H1 (cell line): ENCODE measurements around the gene SLC32A1. TPM values are rescaled to one million over a fixed set of nuclear protein-coding genes. Genes with fewer than 3 reads are reported as not detected.

Experiments used
- CTCF ChIA-PET: fragments of 300-600 bp; sonication (Branson Sonifier 250); formaldehyde crosslinking; loops from one replicate; lab custom pipeline; 2021; ENCODE audit not compliant: partially characterized antibody; lab: Charles Lee
- POLR2A ChIA-PET: fragments of 300-600 bp; sonication (Branson Sonifier 250); formaldehyde crosslinking; loops from one replicate; lab custom pipeline; 2021; ENCODE audit warnings: inconsistent platforms; ENCODE audit not compliant: partially characterized antibody; lab: Charles Lee
- DNase-seq, 2 experiments: peaks; one replicate each; pipeline versions ENCODE4 v3.0.0 to v3.0.0-alpha.2; 2010 to 2022; ENCODE audit warnings: low spot score in 2 of 2, low read depth in 1 of 2, mixed read lengths in 1 of 2
- FAIRE-seq: peaks from 2 replicates; lab custom pipeline; 2011; peaks lifted over from hg19 to GRCh38; lab: Jason Lieb, UNC
- H2AFZ ChIP-seq: 2 replicates; pipeline ENCODE4 v1.8.1; 2012; ENCODE audit warnings: low read length, inconsistent platforms
- H2AK5ac ChIP-seq: 2 replicates; pipeline ENCODE4 v1.6.1; 2013; ENCODE audit warnings: low read depth, low read length
- H2BK120ac ChIP-seq: replicated peaks from 2 replicates; pipeline ENCODE3; 2013; ENCODE audit warnings: low read depth, low read length, inconsistent platforms
- H2BK12ac ChIP-seq: 2 replicates; pipeline ENCODE4 v1.6.1; 2013; ENCODE audit warnings: low read depth, low read length
- H2BK15ac ChIP-seq: 2 replicates; pipeline ENCODE4 v1.6.1; 2013; ENCODE audit warnings: low read length
- H2BK20ac ChIP-seq: 2 replicates; pipeline ENCODE4 v1.6.1; 2013; ENCODE audit warnings: low read length
- H2BK5ac ChIP-seq: 2 replicates; pipeline ENCODE4 v1.6.1; 2013; ENCODE audit warnings: low read depth, low read length
- H3K14ac ChIP-seq: 2 replicates; pipeline ENCODE4 v1.6.1; 2013; ENCODE audit warnings: inconsistent platforms; ENCODE audit not compliant: insufficient read length
- H3K18ac ChIP-seq: 2 replicates; pipeline ENCODE4 v1.6.1; 2013; ENCODE audit warnings: low read length; ENCODE audit errors: extremely low read depth
- H3K23ac ChIP-seq: 2 replicates; pipeline ENCODE4 v1.6.1; 2013; ENCODE audit warnings: inconsistent platforms; ENCODE audit not compliant: insufficient read length
- H3K23me2 ChIP-seq: 2 replicates; pipeline ENCODE4 v1.6.1; 2013; ENCODE audit warnings: low read depth, low read length
- H3K27ac ChIP-seq: 2 replicates; pipeline ENCODE4 v1.6.1; 2011; ENCODE audit warnings: low read depth, low read length, inconsistent platforms
- H3K27me3 ChIP-seq, 4 experiments: replicated peaks in 1 of 4; 1 replicate in 1 of 4; 2 replicates in 3 of 4; pipeline versions ENCODE4 v1.6.1 to v1.8.1; 2011 to 2013; ENCODE audit warnings: low read length in 3 of 4, mild to moderate bottlenecking in 3 of 4, inconsistent platforms in 2 of 4, mixed read lengths in 2 of 4, moderate library complexity in 1 of 4; ENCODE audit not compliant: control insufficient read depth in 3 of 4, insufficient read depth in 3 of 4; ENCODE audit errors: extremely low read depth in 1 of 4
- H3K36me3 ChIP-seq, 4 experiments: 2 replicates each; pipeline versions ENCODE4 v1.6.1 to v1.8.1; 2011 to 2013; ENCODE audit warnings: mild to moderate bottlenecking in 4 of 4, low read length in 3 of 4, moderate library complexity in 2 of 4, control low read depth in 1 of 4, inconsistent platforms in 1 of 4; ENCODE audit not compliant: insufficient read depth in 4 of 4, control insufficient read depth in 2 of 4
- H3K4ac ChIP-seq: replicated peaks from 2 replicates; pipeline ENCODE3; 2013; ENCODE audit warnings: low read length, low read depth, mixed read lengths, inconsistent platforms; ENCODE audit not compliant: insufficient read length
- H3K4me1 ChIP-seq, 4 experiments: replicated peaks in 1 of 4; 1 replicate in 1 of 4; 2 replicates in 3 of 4; pipeline versions ENCODE4 v1.6.1 to v1.8.1; 2011 to 2013; ENCODE audit warnings: low read length in 3 of 4, inconsistent platforms in 2 of 4, mixed read lengths in 1 of 4; ENCODE audit not compliant: insufficient read depth in 4 of 4, control insufficient read depth in 3 of 4
- H3K4me2 ChIP-seq, 2 experiments: 2 replicates each; pipeline versions ENCODE4 v1.6.1 to v1.8.1; 2011 to 2013; ENCODE audit warnings: low read depth in 2 of 2, low read length in 2 of 2, control low read depth in 1 of 2, inconsistent platforms in 1 of 2, mild to moderate bottlenecking in 1 of 2; ENCODE audit not compliant: insufficient read depth in 1 of 2
- H3K4me3 ChIP-seq, 4 experiments: fragments of 200-600, 300-600 bp in 1 of 4; sonication (generic), shearing (Covaris generic), sonication (Bioruptor Twin) in 1 of 4; 2 replicates each; pipeline versions ENCODE4 v1.5.1 to v1.8.1; 2011 to 2016; ENCODE audit warnings: low read length in 4 of 4, low read depth in 3 of 4, control low read depth in 2 of 4, inconsistent platforms in 2 of 4, mild to moderate bottlenecking in 2 of 4, mixed read lengths in 1 of 4, moderate library complexity in 1 of 4; ENCODE audit not compliant: insufficient read depth in 2 of 4; ENCODE audit errors: extremely low read depth in 1 of 4
- H3K56ac ChIP-seq: replicated peaks from 2 replicates; pipeline ENCODE3; 2013; ENCODE audit warnings: low read depth, mild to moderate bottlenecking, mixed read lengths, low read length, inconsistent platforms; ENCODE audit not compliant: insufficient read length
- H3K79me1 ChIP-seq: 2 replicates; pipeline ENCODE4 v1.6.1; 2013; ENCODE audit warnings: low read depth, low read length, control low read depth
- H3K79me2 ChIP-seq, 2 experiments: 2 replicates each; pipeline versions ENCODE4 v1.6.1 to v1.8.1; 2012 to 2013; ENCODE audit warnings: low read length in 2 of 2, mild to moderate bottlenecking in 2 of 2, inconsistent platforms in 1 of 2; ENCODE audit not compliant: insufficient read depth in 2 of 2, control insufficient read depth in 1 of 2
- H3K9ac ChIP-seq, 4 experiments: replicated peaks in 1 of 4; 1 replicate in 1 of 4; 2 replicates in 3 of 4; pipeline versions ENCODE4 v1.6.1 to v1.8.1; 2011 to 2013; ENCODE audit warnings: low read depth in 3 of 4, low read length in 3 of 4, control low read depth in 2 of 4, mild to moderate bottlenecking in 2 of 4, moderate library complexity in 2 of 4, inconsistent platforms in 1 of 4; ENCODE audit errors: extremely low read depth in 1 of 4
- H3K9me3 ChIP-seq, 2 experiments: 2 replicates each; pipeline versions ENCODE4 v1.6.1 to v1.8.1; 2012 to 2013; ENCODE audit warnings: mild to moderate bottlenecking in 2 of 2, moderate library complexity in 2 of 2, control low read depth in 1 of 2, inconsistent platforms in 1 of 2, low read depth in 1 of 2, low read length in 1 of 2, mixed read lengths in 1 of 2; ENCODE audit not compliant: insufficient read depth in 2 of 2
- H4K20me1 ChIP-seq, 2 experiments: replicated peaks in 1 of 2; 2 replicates each; pipeline versions ENCODE3 to v1.8.1; 2011 to 2013; ENCODE audit warnings: inconsistent platforms in 2 of 2, low read length in 2 of 2, mild to moderate bottlenecking in 1 of 2; ENCODE audit not compliant: insufficient read depth in 2 of 2, control insufficient read depth in 1 of 2
- H4K5ac ChIP-seq: 2 replicates; pipeline ENCODE4 v1.6.1; 2013; ENCODE audit warnings: low read length, low read depth, mixed read lengths, inconsistent platforms; ENCODE audit not compliant: insufficient read length
- H4K8ac ChIP-seq: 2 replicates; pipeline ENCODE4 v1.8.0; 2013; ENCODE audit warnings: mild to moderate bottlenecking, moderate library complexity, low read length, inconsistent platforms; ENCODE audit not compliant: insufficient read depth; ENCODE audit errors: extremely low read depth
- H4K91ac ChIP-seq: replicated peaks from 2 replicates; pipeline ENCODE3; 2013; ENCODE audit warnings: low read length, mixed read lengths, inconsistent platforms; ENCODE audit not compliant: insufficient read length
- MAFK ChIP-seq: IDR thresholded peaks from 2 replicates; pipeline ENCODE4 v1.6.1; 2012; ENCODE audit warnings: low read depth, mild to moderate bottlenecking, improper control_type of control experiment, low read length
- SIN3A ChIP-seq, 2 experiments: IDR thresholded peaks in 1 of 2; conservative IDR thresholded peaks in 1 of 2; 2 replicates each; pipeline ENCODE4 v1.6.1; 2011 to 2012; ENCODE audit warnings: low read length in 2 of 2, improper control_type of control experiment in 1 of 2, low read depth in 1 of 2, mild to moderate bottlenecking in 1 of 2
- WGBS, 2 experiments: shearing (Covaris generic) in 1 of 2; methylation state at CpG; one replicate each; pipeline versions ENCODE4 v1.1.6 to v1.1.7; 2013 to 2015; ENCODE audit warnings: low lambda C conversion rate in 2 of 2, mixed read lengths in 2 of 2, inconsistent platforms in 1 of 2, low coverage in 1 of 2, missing lambda C conversion rate in 1 of 2; ENCODE audit not compliant: insufficient replicate concordance in 2 of 2, insufficient coverage in 1 of 2, insufficient read length in 1 of 2; ENCODE audit errors: extremely low coverage in 1 of 2, missing lambda C conversion rate in 1 of 2; 5-methylcytosine and 5-hydroxymethylcytosine counted together
- polyA plus RNA-seq, 7 experiments: library from polyadenylated mRNA; depleted of rRNA in 3 of 7; stranded (reverse) in 5 of 7; unstranded in 2 of 7; fragments of >200 nt in 5 of 7; fragments of 200-250 nt in 2 of 7; gene quantifications; 1 replicate in 5 of 7; 2 replicates in 1 of 7; 4 replicates in 1 of 7; pipeline versions ENCODE4 v1.2.1 to v1.2.3, GENCODE V29; 2011 to 2013; ENCODE audit warnings: missing spikeins in 2 of 7, mixed read lengths in 2 of 7
- total RNA-seq: library from RNA; stranded (reverse); fragmentation: NEBNext Ultra II Directional; extraction: Animal tissue kit (Norgen Biotek cat#: 25700); gene quantifications from 2 replicates; pipeline ENCODE4 v1.2.1, GENCODE V29; 2021

SLC32A1 gene
- total and polyA plus RNA-seq, 2 of the 8 experiments (the other 6 are each of a cell fraction or from before 2014, with no cell fraction given): 0.09 to 0.15 TPM

- no peak overlapping the region for H2BK120ac ChIP-seq
- H4K91ac ChIP-seq: no peak overlapping the region
- H3K23me2 ChIP-seq: no peaks in the 10 kb centered on the region
- H3K14ac ChIP-seq: no peak overlapping the region
- H3K79me1 ChIP-seq: no peaks in the 10 kb centered on the region
- no peak overlapping the region for H2BK15ac ChIP-seq
- H3K4me1 ChIP-seq: no peaks in the 10 kb centered on the region
- WGBS, 2 experiments: 56% methylated on average over 9 of the region's 9 CpGs; no CpG with 5 or more reads in 1 of the 2 experiments
- no peak overlapping the region for H3K18ac ChIP-seq
- no peak for FAIRE-seq
- no peaks in the 10 kb centered on the region for H3K36me3 ChIP-seq
- peak in 1 of 2 experiments; percentile 75 for DNase-seq
- no peaks in the 10 kb centered on the region; a peak in 1 of 4 replicates for H3K79me2 ChIP-seq
- peak; percentile 50 to 82; a peak in 2 of 4 replicates for TF ChIP-seq SIN3A (conservative IDR thresholded peaks at IDR 0.05 in 1 of 2, IDR thresholded peaks at IDR 0.05 in 1 of 2; ENCODE audit: low read depth in 1 of 2, low read length in 2 of 2)
- TF ChIP-seq MAFK: no peak
- H3K4ac ChIP-seq: no peak overlapping the region
- H3K9ac ChIP-seq: no peak overlapping the region
- POLR2A ChIA-PET: interaction anchor here (1.1 kb wide), 1 partner anchor 14 kb away, joined by 3 read pairs; no protein-coding TSS in a partner anchor
- no peak overlapping the region for H3K23ac ChIP-seq
- peaks cover 0 to 13% (median 4%) of the 10 kb centered on the region in 4 experiments; a peak in 4 of 7 replicates for H3K27me3 ChIP-seq
- H3K27ac ChIP-seq: no peak overlapping the region
- no peak overlapping the region for H2AFZ ChIP-seq
- peaks cover 0 to 5% of the 10 kb centered on the region in 2 experiments for H4K20me1 ChIP-seq
- no peak overlapping the region for H2BK12ac ChIP-seq
- no peak overlapping the region for H3K56ac ChIP-seq
- H3K4me2 ChIP-seq: no peak overlapping the region
- H4K8ac ChIP-seq: no peak overlapping the region
- H3K9me3 ChIP-seq: no peaks in the 10 kb centered on the region
- H2BK5ac ChIP-seq: no peak overlapping the region
- no peak overlapping the region for H2BK20ac ChIP-seq
- no peak overlapping the region for H3K4me3 ChIP-seq
- H4K5ac ChIP-seq: no peak overlapping the region
- no peak overlapping the region for H2AK5ac ChIP-seq
- CTCF ChIA-PET: interaction anchor here (0.8 to 5.1 kb wide), 8 partner anchors 9 to 37 kb away, joined by 3 to 32 read pairs (median 3); no protein-coding TSS in a partner anchor
Measured at GRCh38 chr20:38680500-38681306, 43.6 kb upstream of the SLC32A1 start.
